GM18502 (cell line): Measurements from ENCODE around the gene TMEM161B.
"Not testable (repeated sequence)": the region's sequence is repeated elsewhere in the genome, so short reads cannot be mapped to it uniquely, and the experiment has no call there.

ENCODE experiments used
- ATAC-seq: cut with Tn5 transposase; IDR thresholded peaks from one replicate; pipeline ENCODE4 v1.9.1; 2021; ENCODE audit warnings: mild to moderate bottlenecking; ENCODE audit not compliant: unreplicated experiment, poor library complexity

Gene TMEM161B

GRCh38 chr5:88189484-88189883 is 79.2 kb downstream of the TMEM161B start:
- not testable (repeated sequence) for ATAC-seq

GRCh38 chr5:88188458-88189132 is 80.0 kb downstream of the TMEM161B start:
- no peak for ATAC-seq

- ATAC-seq = no peak
Observed at GRCh38 chr5:88183255-88183654, 85.4 kb downstream of the TMEM161B start.

GRCh38 chr5:88177486-88177885 is 91.2 kb downstream of the TMEM161B start:
- ATAC-seq = not testable (repeated sequence)

- ATAC-seq = no peak
Observed at GRCh38 chr5:88172847-88173758, 95.5 kb downstream of the TMEM161B start.

GRCh38 chr5:88159591-88159990 is 109.1 kb downstream of the TMEM161B start:
- no peak for ATAC-seq

GRCh38 chr5:88158056-88158455 is 110.6 kb downstream of the TMEM161B start:
- ATAC-seq = no peak

- no peak for ATAC-seq
Observed at GRCh38 chr5:88154891-88155290, 113.8 kb downstream of the TMEM161B start.

- ATAC-seq = no peak
Observed at GRCh38 chr5:88150747-88151146, 117.9 kb downstream of the TMEM161B start.

- ATAC-seq = no peak
Observed at GRCh38 chr5:88145611-88146467, 122.8 kb downstream of the TMEM161B start.

GRCh38 chr5:88145221-88145610 is 123.4 kb downstream of the TMEM161B start:
- ATAC-seq = no peak
